Measurements from ENCODE around the gene BTBD16. TPM values are rescaled to one million over a fixed set of nuclear protein-coding genes. Genes with fewer than 3 reads are reported as not detected.

BTBD16 gene
- total RNA-seq, 1 experiment from 2014 or later, result not detected

DNA sequence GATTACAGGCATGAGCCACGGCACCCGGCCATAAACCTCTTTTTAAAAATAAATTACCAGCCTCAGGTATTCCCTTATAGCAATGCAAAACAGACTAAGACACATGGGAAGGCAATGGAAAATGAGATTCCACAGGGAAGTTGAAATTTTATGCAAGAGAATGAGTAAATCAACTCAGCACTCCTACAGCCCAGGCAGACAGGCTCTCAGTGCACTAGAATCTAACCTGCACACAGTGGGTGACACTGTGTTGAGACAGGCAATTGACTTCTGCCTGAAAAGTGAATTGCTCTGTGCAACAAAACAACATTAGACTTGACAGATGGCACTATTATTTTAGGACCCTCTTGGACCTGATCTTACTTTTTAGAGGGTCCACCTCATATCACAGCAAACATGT, 83.3 kb downstream of the BTBD16 start (continued):
- TF ChIP-seq, protein P1, sequence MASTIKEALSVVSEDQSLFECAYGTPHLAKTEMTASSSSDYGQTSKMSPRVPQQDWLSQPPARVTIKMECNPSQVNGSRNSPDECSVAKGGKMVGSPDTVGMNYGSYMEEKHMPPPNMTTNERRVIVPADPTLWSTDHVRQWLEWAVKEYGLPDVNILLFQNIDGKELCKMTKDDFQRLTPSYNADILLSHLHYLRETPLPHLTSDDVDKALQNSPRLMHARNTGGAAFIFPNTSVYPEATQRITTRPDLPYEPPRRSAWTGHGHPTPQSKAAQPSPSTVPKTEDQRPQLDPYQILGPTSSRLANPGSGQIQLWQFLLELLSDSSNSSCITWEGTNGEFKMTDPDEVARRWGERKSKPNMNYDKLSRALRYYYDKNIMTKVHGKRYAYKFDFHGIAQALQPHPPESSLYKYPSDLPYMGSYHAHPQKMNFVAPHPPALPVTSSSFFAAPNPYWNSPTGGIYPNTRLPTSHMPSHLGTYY (CRISPR knock-in tag; IDR thresholded peaks at IDR 0.05), result no peak
- TF ChIP-seq NFATC4 (CRISPR knock-in tag; IDR thresholded peaks at IDR 0.05) (no peak), FOXJ3 (CRISPR knock-in tag; IDR thresholded peaks at IDR 0.05; ENCODE audit: borderline replicate concordance) (no peak), ZNF232 (CRISPR knock-in tag; IDR thresholded peaks at IDR 0.05) (no peak), FOXK1 (CRISPR knock-in tag; IDR thresholded peaks at IDR 0.05) (no peak)
- TF ChIP-seq, protein P2, sequence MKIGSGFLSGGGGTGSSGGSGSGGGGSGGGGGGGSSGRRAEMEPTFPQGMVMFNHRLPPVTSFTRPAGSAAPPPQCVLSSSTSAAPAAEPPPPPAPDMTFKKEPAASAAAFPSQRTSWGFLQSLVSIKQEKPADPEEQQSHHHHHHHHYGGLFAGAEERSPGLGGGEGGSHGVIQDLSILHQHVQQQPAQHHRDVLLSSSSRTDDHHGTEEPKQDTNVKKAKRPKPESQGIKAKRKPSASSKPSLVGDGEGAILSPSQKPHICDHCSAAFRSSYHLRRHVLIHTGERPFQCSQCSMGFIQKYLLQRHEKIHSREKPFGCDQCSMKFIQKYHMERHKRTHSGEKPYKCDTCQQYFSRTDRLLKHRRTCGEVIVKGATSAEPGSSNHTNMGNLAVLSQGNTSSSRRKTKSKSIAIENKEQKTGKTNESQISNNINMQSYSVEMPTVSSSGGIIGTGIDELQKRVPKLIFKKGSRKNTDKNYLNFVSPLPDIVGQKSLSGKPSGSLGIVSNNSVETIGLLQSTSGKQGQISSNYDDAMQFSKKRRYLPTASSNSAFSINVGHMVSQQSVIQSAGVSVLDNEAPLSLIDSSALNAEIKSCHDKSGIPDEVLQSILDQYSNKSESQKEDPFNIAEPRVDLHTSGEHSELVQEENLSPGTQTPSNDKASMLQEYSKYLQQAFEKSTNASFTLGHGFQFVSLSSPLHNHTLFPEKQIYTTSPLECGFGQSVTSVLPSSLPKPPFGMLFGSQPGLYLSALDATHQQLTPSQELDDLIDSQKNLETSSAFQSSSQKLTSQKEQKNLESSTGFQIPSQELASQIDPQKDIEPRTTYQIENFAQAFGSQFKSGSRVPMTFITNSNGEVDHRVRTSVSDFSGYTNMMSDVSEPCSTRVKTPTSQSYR (CRISPR knock-in tag; IDR thresholded peaks at IDR 0.05), result no peak
- TF ChIP-seq, protein P3, sequence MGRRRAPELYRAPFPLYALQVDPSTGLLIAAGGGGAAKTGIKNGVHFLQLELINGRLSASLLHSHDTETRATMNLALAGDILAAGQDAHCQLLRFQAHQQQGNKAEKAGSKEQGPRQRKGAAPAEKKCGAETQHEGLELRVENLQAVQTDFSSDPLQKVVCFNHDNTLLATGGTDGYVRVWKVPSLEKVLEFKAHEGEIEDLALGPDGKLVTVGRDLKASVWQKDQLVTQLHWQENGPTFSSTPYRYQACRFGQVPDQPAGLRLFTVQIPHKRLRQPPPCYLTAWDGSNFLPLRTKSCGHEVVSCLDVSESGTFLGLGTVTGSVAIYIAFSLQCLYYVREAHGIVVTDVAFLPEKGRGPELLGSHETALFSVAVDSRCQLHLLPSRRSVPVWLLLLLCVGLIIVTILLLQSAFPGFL (CRISPR knock-in tag; IDR thresholded peaks at IDR 0.05; ENCODE audit: borderline replicate concordance), result no peak

DNA sequence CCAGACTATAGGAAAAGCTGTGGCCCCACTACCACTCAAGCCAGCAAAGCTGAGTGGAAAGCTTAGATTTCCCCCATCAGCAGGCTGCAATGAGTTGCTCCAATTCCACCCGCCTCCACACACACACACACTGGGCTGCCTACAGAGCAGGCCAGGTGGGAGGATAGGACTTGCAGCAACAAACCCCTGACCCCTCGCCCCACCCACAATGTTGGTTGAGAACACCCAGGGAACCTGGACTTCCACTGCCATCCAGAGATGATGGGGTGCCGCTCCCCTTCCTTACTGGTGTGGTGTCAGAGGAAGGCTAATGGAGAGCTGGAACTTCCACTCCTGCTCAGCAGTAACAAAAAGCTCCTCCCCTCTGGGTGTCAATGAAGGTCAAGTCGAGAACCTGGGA, 86.6 kb downstream of the BTBD16 start:
- Mint-ChIP-seq H3K27me3 (ENCODE audit: low read depth) (no peaks in the 10 kb centered on the region), H3K9me3 (peaks cover 11% of the 10 kb centered on the region), H3K4me1 (peaks cover 8% of the 10 kb centered on the region), H3K36me3 (peaks cover 7% of the 10 kb centered on the region), H3K4me3 (no peak overlapping the region), H3K27ac (no peak overlapping the region)
- DNase-seq (ENCODE audit: low spot score) (no peak), ATAC-seq (no peak)
- TF ChIP-seq ZNF396 (CRISPR knock-in tag; IDR thresholded peaks at IDR 0.05; ENCODE audit: borderline replicate concordance), result no peak
- TF ChIP-seq OVOL2 (CRISPR knock-in tag; IDR thresholded peaks at IDR 0.05; ENCODE audit: borderline replicate concordance), result no peak
- TF ChIP-seq, protein P4, sequence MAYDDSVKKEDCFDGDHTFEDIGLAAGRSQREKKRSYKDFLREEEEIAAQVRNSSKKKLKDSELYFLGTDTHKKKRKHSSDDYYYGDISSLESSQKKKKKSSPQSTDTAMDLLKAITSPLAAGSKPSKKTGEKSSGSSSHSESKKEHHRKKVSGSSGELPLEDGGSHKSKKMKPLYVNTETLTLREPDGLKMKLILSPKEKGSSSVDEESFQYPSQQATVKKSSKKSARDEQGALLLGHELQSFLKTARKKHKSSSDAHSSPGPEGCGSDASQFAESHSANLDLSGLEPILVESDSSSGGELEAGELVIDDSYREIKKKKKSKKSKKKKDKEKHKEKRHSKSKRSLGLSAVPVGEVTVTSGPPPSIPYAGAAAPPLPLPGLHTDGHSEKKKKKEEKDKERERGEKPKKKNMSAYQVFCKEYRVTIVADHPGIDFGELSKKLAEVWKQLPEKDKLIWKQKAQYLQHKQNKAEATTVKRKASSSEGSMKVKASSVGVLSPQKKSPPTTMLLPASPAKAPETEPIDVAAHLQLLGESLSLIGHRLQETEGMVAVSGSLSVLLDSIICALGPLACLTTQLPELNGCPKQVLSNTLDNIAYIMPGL (CRISPR knock-in tag; IDR thresholded peaks at IDR 0.05), result no peak
- TF ChIP-seq ZNF671 (CRISPR knock-in tag; IDR thresholded peaks at IDR 0.05), result no peak
- TF ChIP-seq, protein P5, sequence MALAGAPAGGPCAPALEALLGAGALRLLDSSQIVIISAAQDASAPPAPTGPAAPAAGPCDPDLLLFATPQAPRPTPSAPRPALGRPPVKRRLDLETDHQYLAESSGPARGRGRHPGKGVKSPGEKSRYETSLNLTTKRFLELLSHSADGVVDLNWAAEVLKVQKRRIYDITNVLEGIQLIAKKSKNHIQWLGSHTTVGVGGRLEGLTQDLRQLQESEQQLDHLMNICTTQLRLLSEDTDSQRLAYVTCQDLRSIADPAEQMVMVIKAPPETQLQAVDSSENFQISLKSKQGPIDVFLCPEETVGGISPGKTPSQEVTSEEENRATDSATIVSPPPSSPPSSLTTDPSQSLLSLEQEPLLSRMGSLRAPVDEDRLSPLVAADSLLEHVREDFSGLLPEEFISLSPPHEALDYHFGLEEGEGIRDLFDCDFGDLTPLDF (CRISPR knock-in tag; IDR thresholded peaks at IDR 0.05), result no peak
- TF ChIP-seq, protein P6, sequence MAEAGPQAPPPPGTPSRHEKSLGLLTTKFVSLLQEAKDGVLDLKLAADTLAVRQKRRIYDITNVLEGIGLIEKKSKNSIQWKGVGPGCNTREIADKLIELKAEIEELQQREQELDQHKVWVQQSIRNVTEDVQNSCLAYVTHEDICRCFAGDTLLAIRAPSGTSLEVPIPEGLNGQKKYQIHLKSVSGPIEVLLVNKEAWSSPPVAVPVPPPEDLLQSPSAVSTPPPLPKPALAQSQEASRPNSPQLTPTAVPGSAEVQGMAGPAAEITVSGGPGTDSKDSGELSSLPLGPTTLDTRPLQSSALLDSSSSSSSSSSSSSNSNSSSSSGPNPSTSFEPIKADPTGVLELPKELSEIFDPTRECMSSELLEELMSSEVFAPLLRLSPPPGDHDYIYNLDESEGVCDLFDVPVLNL (CRISPR knock-in tag; IDR thresholded peaks at IDR 0.05; ENCODE audit: borderline replicate concordance, low read depth), result no peak
- no peak for TF ChIP-seq MXD4 (CRISPR knock-in tag; IDR thresholded peaks at IDR 0.05; ENCODE audit: borderline replicate concordance)
- TF ChIP-seq, protein P7, sequence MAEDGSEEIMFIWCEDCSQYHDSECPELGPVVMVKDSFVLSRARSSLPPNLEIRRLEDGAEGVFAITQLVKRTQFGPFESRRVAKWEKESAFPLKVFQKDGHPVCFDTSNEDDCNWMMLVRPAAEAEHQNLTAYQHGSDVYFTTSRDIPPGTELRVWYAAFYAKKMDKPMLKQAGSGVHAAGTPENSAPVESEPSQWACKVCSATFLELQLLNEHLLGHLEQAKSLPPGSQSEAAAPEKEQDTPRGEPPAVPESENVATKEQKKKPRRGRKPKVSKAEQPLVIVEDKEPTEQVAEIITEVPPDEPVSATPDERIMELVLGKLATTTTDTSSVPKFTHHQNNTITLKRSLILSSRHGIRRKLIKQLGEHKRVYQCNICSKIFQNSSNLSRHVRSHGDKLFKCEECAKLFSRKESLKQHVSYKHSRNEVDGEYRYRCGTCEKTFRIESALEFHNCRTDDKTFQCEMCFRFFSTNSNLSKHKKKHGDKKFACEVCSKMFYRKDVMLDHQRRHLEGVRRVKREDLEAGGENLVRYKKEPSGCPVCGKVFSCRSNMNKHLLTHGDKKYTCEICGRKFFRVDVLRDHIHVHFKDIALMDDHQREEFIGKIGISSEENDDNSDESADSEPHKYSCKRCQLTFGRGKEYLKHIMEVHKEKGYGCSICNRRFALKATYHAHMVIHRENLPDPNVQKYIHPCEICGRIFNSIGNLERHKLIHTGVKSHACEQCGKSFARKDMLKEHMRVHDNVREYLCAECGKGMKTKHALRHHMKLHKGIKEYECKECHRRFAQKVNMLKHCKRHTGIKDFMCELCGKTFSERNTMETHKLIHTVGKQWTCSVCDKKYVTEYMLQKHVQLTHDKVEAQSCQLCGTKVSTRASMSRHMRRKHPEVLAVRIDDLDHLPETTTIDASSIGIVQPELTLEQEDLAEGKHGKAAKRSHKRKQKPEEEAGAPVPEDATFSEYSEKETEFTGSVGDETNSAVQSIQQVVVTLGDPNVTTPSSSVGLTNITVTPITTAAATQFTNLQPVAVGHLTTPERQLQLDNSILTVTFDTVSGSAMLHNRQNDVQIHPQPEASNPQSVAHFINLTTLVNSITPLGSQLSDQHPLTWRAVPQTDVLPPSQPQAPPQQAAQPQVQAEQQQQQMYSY (CRISPR knock-in tag; IDR thresholded peaks at IDR 0.05), result no peak
- no peak for TF ChIP-seq ZBTB21 (CRISPR knock-in tag; IDR thresholded peaks at IDR 0.05; ENCODE audit: borderline replicate concordance)
- TF ChIP-seq, protein P8, sequence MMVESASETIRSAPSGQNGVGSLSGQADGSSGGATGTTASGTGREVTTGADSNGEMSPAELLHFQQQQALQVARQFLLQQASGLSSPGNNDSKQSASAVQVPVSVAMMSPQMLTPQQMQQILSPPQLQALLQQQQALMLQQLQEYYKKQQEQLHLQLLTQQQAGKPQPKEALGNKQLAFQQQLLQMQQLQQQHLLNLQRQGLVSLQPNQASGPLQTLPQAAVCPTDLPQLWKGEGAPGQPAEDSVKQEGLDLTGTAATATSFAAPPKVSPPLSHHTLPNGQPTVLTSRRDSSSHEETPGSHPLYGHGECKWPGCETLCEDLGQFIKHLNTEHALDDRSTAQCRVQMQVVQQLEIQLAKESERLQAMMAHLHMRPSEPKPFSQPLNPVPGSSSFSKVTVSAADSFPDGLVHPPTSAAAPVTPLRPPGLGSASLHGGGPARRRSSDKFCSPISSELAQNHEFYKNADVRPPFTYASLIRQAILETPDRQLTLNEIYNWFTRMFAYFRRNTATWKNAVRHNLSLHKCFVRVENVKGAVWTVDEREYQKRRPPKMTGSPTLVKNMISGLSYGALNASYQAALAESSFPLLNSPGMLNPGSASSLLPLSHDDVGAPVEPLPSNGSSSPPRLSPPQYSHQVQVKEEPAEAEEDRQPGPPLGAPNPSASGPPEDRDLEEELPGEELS (CRISPR knock-in tag; IDR thresholded peaks at IDR 0.05), result no peak
- TF ChIP-seq NR3C1 (CRISPR knock-in tag; conservative IDR thresholded peaks at IDR 0.05; ENCODE audit: low read depth), result no peak
- TF ChIP-seq SOX15 (CRISPR knock-in tag; IDR thresholded peaks at IDR 0.05), result no peak
- TF ChIP-seq, protein P9, sequence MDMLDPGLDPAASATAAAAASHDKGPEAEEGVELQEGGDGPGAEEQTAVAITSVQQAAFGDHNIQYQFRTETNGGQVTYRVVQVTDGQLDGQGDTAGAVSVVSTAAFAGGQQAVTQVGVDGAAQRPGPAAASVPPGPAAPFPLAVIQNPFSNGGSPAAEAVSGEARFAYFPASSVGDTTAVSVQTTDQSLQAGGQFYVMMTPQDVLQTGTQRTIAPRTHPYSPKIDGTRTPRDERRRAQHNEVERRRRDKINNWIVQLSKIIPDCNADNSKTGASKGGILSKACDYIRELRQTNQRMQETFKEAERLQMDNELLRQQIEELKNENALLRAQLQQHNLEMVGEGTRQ (CRISPR knock-in tag; IDR thresholded peaks at IDR 0.05), result no peak
- TF ChIP-seq PRRX2 (CRISPR knock-in tag; IDR thresholded peaks at IDR 0.05), result no peak
- ChIA-PET POLR2A (no interaction called here), CTCF (no interaction called here)
